ENCODE data around the gene DAPK2. TPM values are rescaled to one million over a fixed set of nuclear protein-coding genes. Genes with fewer than 3 reads are reported as not detected.

DAPK2 gene
- polyA plus RNA-seq, 1 of the 3 experiments (the other 2 are of a cell fraction): 1.4 TPM

DNA sequence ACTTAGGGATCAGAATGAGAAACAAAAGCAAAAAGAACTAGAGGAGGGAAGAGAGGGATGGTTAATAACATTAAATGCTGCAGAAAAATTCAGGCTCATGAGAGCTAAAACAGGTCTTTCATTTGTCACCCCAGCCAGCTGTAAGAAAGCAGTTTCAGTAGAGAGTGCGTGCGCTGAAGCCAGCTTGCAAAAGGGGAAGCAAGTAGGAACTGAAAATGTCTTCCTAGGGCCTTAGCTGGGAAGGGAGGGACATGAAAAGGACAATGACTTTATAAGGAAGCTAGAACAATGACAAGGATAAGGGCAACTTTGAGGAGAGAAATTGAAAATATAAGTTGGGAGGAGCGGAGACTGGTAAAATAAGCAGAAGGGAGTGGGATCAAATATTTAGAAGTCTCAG lies 44.2 kb upstream of the DAPK2 start (continued):
- TF ChIP-seq, protein P1, sequence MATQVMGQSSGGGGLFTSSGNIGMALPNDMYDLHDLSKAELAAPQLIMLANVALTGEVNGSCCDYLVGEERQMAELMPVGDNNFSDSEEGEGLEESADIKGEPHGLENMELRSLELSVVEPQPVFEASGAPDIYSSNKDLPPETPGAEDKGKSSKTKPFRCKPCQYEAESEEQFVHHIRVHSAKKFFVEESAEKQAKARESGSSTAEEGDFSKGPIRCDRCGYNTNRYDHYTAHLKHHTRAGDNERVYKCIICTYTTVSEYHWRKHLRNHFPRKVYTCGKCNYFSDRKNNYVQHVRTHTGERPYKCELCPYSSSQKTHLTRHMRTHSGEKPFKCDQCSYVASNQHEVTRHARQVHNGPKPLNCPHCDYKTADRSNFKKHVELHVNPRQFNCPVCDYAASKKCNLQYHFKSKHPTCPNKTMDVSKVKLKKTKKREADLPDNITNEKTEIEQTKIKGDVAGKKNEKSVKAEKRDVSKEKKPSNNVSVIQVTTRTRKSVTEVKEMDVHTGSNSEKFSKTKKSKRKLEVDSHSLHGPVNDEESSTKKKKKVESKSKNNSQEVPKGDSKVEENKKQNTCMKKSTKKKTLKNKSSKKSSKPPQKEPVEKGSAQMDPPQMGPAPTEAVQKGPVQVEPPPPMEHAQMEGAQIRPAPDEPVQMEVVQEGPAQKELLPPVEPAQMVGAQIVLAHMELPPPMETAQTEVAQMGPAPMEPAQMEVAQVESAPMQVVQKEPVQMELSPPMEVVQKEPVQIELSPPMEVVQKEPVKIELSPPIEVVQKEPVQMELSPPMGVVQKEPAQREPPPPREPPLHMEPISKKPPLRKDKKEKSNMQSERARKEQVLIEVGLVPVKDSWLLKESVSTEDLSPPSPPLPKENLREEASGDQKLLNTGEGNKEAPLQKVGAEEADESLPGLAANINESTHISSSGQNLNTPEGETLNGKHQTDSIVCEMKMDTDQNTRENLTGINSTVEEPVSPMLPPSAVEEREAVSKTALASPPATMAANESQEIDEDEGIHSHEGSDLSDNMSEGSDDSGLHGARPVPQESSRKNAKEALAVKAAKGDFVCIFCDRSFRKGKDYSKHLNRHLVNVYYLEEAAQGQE (IDR thresholded peaks at IDR 0.05; ENCODE audit: low read depth, low read length): no peak
- TF ChIP-seq GATA2 (CRISPR knock-in tag; IDR thresholded peaks at IDR 0.05) (no peak), TCF12 (IDR thresholded peaks at IDR 0.05) (no peak), TAF1 (IDR thresholded peaks at IDR 0.05; ENCODE audit: borderline replicate concordance, low read depth, low read length) (no peak)

DNA sequence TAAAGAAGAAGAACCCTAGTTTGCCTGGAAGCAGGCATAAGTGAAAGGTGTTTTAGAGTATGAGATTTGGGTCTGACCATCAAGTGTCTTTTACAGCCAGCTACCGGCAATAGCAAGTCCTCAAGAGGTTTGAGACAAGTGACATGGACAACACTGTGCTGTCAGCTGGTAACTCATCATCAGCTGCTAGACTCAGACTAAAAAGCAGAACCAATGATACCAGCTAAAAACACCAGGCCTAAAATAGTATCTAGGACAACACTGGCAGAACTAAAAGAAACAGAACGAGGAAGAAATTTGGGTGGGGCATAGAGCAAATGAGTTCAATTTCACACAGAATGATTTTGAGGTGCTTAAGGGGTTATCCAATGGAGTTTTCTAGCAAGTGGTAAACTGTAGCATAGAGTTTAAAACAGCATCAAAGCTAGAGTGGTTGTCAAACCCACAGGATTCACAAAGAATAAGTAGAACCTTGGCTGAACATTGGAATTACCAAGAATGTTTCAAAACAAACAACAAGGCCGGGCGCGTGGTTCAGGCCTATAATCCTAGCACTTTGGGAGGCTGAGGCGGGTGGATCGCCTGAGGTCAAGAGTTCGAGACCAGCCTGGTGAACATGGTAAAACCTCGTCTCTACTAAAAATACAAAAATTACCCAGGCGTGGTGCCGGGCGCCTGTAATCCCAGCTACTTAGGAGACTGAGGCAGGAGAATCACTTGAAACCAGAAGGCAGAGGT lies 43.4 kb upstream of the DAPK2 start:
- no peak overlapping the region for H3K4me2 ChIP-seq
- peaks cover 17 to 29% of the 10 kb centered on the region in 2 experiments for H3K36me3 ChIP-seq (replicated peaks in 1 of 2; ENCODE audit: control insufficient read depth in 1 of 2, insufficient read depth in 2 of 2, low read length in 1 of 2)
- no peaks in the 10 kb centered on the region for H4K20me1 ChIP-seq (ENCODE audit: insufficient read depth)
- DNase-seq: no peak
- peaks cover 59% of the 10 kb centered on the region for H3K79me2 ChIP-seq (ENCODE audit: insufficient read depth)
- TF ChIP-seq ELF1 (IDR thresholded peaks at IDR 0.05) (no peak), MXI1 (IDR thresholded peaks at IDR 0.05; ENCODE audit: low read depth, low read length) (no peak), TCF12 (IDR thresholded peaks at IDR 0.05) (no peak), JUND (IDR thresholded peaks at IDR 0.05) (no peak), RXRA (IDR thresholded peaks at IDR 0.05; ENCODE audit: borderline replicate concordance, low read depth) (no peak), SMC3 (IDR thresholded peaks at IDR 0.05; ENCODE audit: low read depth, low read length) (no peak), RFX5 (IDR thresholded peaks at IDR 0.05; ENCODE audit: low read length) (no peak), RAD21 (IDR thresholded peaks at IDR 0.05; ENCODE audit: low read length) (no peak), SIN3A (IDR thresholded peaks at IDR 0.05; ENCODE audit: borderline replicate concordance, low read depth, low read length) (no peak), RCOR1 (IDR thresholded peaks at IDR 0.05; ENCODE audit: low read length) (no peak)
- TF ChIP-seq, protein P2, sequence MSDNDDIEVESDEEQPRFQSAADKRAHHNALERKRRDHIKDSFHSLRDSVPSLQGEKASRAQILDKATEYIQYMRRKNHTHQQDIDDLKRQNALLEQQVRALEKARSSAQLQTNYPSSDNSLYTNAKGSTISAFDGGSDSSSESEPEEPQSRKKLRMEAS (IDR thresholded peaks at IDR 0.05; ENCODE audit: low read depth): no peak
- TF ChIP-seq, protein P3, sequence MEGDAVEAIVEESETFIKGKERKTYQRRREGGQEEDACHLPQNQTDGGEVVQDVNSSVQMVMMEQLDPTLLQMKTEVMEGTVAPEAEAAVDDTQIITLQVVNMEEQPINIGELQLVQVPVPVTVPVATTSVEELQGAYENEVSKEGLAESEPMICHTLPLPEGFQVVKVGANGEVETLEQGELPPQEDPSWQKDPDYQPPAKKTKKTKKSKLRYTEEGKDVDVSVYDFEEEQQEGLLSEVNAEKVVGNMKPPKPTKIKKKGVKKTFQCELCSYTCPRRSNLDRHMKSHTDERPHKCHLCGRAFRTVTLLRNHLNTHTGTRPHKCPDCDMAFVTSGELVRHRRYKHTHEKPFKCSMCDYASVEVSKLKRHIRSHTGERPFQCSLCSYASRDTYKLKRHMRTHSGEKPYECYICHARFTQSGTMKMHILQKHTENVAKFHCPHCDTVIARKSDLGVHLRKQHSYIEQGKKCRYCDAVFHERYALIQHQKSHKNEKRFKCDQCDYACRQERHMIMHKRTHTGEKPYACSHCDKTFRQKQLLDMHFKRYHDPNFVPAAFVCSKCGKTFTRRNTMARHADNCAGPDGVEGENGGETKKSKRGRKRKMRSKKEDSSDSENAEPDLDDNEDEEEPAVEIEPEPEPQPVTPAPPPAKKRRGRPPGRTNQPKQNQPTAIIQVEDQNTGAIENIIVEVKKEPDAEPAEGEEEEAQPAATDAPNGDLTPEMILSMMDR (IDR thresholded peaks at IDR 0.05): no peak
- TF ChIP-seq, protein P1 (IDR thresholded peaks at IDR 0.05; ENCODE audit: low read depth, low read length): no peak
- TF ChIP-seq, protein P4, sequence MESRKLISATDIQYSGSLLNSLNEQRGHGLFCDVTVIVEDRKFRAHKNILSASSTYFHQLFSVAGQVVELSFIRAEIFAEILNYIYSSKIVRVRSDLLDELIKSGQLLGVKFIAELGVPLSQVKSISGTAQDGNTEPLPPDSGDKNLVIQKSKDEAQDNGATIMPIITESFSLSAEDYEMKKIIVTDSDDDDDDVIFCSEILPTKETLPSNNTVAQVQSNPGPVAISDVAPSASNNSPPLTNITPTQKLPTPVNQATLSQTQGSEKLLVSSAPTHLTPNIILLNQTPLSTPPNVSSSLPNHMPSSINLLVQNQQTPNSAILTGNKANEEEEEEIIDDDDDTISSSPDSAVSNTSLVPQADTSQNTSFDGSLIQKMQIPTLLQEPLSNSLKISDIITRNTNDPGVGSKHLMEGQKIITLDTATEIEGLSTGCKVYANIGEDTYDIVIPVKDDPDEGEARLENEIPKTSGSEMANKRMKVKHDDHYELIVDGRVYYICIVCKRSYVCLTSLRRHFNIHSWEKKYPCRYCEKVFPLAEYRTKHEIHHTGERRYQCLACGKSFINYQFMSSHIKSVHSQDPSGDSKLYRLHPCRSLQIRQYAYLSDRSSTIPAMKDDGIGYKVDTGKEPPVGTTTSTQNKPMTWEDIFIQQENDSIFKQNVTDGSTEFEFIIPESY (IDR thresholded peaks at IDR 0.05; ENCODE audit: borderline replicate concordance, low read depth): no peak
- TF ChIP-seq, protein P5, sequence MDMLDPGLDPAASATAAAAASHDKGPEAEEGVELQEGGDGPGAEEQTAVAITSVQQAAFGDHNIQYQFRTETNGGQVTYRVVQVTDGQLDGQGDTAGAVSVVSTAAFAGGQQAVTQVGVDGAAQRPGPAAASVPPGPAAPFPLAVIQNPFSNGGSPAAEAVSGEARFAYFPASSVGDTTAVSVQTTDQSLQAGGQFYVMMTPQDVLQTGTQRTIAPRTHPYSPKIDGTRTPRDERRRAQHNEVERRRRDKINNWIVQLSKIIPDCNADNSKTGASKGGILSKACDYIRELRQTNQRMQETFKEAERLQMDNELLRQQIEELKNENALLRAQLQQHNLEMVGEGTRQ (IDR thresholded peaks at IDR 0.05; ENCODE audit: borderline replicate concordance, low read depth, low read length): no peak
- no peak overlapping the region for H2AFZ ChIP-seq (ENCODE audit: low read depth)
- WGBS (ENCODE audit: low lambda C conversion rate): 98% methylated on average over 12 of the region's 12 CpGs
- no peak overlapping the region for H3K4me3 ChIP-seq (ENCODE audit: low read depth in 2 of 2, low read length in 1 of 2)
- POLR2A ChIA-PET: no interaction called here
- H3K27ac ChIP-seq (ENCODE audit: low read depth in 2 of 2, low read length in 1 of 2): no peak overlapping the region
- H3K27me3 ChIP-seq (ENCODE audit: insufficient read depth): no peaks in the 10 kb centered on the region
- no peaks in the 10 kb centered on the region for H3K9me2 ChIP-seq
- no peak overlapping the region for H3K9ac ChIP-seq
- peaks cover 13% of the 10 kb centered on the region for H3F3A ChIP-seq (replicated peaks; ENCODE audit: insufficient read depth)
- peaks cover 0 to 9% of the 10 kb centered on the region in 2 experiments; a peak in 3 of 4 replicates for H3K4me1 ChIP-seq (ENCODE audit: control insufficient read depth in 1 of 2, insufficient read depth in 2 of 2, low read depth in 1 of 2, low read length in 1 of 2)
- CTCF ChIA-PET: interaction anchor here (0.9 to 1.2 kb wide), 2 partner anchors 22 to 622 kb away, joined by 3 to 4 read pairs; no protein-coding TSS in a partner anchor
- no peaks in the 10 kb centered on the region for H3K9me3 ChIP-seq

Data from SK-N-SH (cell line).